ENCODE data around the gene TPK1. TPM values are rescaled to one million over a fixed set of nuclear protein-coding genes. Genes with fewer than 3 reads are reported as not detected.

TPK1 gene
- polyA plus RNA-seq, 1 donor from 2014 or later, result 3.5 TPM

DNA sequence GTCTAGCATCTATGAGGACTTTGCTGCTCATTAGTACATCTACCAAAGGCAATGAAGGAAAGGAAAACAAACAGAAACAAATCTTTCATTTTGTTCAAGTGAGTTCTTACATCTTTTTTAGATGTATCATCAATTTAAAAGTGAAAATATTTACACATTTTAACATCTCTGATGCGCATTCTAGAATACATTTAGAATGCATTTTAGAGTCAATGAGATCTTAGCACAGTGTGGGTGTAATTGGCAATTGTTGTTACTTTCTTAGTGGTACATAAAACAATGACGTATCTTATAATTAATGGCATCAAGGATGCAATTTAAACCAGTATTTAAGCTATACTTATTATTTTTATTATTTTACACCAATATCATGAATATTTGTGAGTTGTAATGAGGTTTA lies 51.4 kb downstream of the TPK1 start:
- no peak overlapping the region for H2AFZ ChIP-seq (ENCODE audit: low read depth, low read length)
- no peak overlapping the region for H3K4me3 ChIP-seq (ENCODE audit: low read length)
- no peaks in the 10 kb centered on the region for H3K9me2 ChIP-seq (ENCODE audit: insufficient read depth, low read length)
- no peaks in the 10 kb centered on the region for H3F3A ChIP-seq (ENCODE audit: insufficient read depth, low read length, poor library complexity, severe bottlenecking)
- H3K36me3 ChIP-seq (ENCODE audit: insufficient read depth, low read length), result no peaks in the 10 kb centered on the region
- H3K4me2 ChIP-seq (ENCODE audit: low read length), result no peak overlapping the region
- no peak overlapping the region for H3K9ac ChIP-seq (ENCODE audit: low read length)
- TF ChIP-seq TAF1 (IDR thresholded peaks at IDR 0.05; ENCODE audit: low read depth) (no peak), POLR2AphosphoS5 (IDR thresholded peaks at IDR 0.05) (no peak), EP300 (conservative IDR thresholded peaks at IDR 0.05; ENCODE audit: poor library complexity, severe bottlenecking) (no peak), EZH2 (IDR thresholded peaks at IDR 0.05; ENCODE audit: borderline replicate concordance, insufficient read depth, low read length, poor library complexity, severe bottlenecking) (no peak), SMC3 (conservative IDR thresholded peaks at IDR 0.05; ENCODE audit: poor library complexity) (no peak), MXI1 (conservative IDR thresholded peaks at IDR 0.05; ENCODE audit: poor library complexity, severe bottlenecking) (no peak), RAD21 (conservative IDR thresholded peaks at IDR 0.05) (no peak)
- TF ChIP-seq, protein P1, sequence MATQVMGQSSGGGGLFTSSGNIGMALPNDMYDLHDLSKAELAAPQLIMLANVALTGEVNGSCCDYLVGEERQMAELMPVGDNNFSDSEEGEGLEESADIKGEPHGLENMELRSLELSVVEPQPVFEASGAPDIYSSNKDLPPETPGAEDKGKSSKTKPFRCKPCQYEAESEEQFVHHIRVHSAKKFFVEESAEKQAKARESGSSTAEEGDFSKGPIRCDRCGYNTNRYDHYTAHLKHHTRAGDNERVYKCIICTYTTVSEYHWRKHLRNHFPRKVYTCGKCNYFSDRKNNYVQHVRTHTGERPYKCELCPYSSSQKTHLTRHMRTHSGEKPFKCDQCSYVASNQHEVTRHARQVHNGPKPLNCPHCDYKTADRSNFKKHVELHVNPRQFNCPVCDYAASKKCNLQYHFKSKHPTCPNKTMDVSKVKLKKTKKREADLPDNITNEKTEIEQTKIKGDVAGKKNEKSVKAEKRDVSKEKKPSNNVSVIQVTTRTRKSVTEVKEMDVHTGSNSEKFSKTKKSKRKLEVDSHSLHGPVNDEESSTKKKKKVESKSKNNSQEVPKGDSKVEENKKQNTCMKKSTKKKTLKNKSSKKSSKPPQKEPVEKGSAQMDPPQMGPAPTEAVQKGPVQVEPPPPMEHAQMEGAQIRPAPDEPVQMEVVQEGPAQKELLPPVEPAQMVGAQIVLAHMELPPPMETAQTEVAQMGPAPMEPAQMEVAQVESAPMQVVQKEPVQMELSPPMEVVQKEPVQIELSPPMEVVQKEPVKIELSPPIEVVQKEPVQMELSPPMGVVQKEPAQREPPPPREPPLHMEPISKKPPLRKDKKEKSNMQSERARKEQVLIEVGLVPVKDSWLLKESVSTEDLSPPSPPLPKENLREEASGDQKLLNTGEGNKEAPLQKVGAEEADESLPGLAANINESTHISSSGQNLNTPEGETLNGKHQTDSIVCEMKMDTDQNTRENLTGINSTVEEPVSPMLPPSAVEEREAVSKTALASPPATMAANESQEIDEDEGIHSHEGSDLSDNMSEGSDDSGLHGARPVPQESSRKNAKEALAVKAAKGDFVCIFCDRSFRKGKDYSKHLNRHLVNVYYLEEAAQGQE (IDR thresholded peaks at IDR 0.05; ENCODE audit: borderline replicate concordance), result no peak
- TF ChIP-seq, protein P2, sequence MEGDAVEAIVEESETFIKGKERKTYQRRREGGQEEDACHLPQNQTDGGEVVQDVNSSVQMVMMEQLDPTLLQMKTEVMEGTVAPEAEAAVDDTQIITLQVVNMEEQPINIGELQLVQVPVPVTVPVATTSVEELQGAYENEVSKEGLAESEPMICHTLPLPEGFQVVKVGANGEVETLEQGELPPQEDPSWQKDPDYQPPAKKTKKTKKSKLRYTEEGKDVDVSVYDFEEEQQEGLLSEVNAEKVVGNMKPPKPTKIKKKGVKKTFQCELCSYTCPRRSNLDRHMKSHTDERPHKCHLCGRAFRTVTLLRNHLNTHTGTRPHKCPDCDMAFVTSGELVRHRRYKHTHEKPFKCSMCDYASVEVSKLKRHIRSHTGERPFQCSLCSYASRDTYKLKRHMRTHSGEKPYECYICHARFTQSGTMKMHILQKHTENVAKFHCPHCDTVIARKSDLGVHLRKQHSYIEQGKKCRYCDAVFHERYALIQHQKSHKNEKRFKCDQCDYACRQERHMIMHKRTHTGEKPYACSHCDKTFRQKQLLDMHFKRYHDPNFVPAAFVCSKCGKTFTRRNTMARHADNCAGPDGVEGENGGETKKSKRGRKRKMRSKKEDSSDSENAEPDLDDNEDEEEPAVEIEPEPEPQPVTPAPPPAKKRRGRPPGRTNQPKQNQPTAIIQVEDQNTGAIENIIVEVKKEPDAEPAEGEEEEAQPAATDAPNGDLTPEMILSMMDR (IDR thresholded peaks at IDR 0.05; ENCODE audit: poor library complexity, severe bottlenecking), result no peak
- no peak overlapping the region for H3K27ac ChIP-seq (ENCODE audit: low read length)
- H3K79me2 ChIP-seq (replicated peaks; ENCODE audit: insufficient read depth, low read length), result no peaks in the 10 kb centered on the region
- no peaks in the 10 kb centered on the region for H3K27me3 ChIP-seq (ENCODE audit: insufficient read depth, low read depth, low read length)
- H3K9me3 ChIP-seq (ENCODE audit: low read length), result no peaks in the 10 kb centered on the region
- H4K20me1 ChIP-seq (ENCODE audit: insufficient read depth), result no peaks in the 10 kb centered on the region

DNA sequence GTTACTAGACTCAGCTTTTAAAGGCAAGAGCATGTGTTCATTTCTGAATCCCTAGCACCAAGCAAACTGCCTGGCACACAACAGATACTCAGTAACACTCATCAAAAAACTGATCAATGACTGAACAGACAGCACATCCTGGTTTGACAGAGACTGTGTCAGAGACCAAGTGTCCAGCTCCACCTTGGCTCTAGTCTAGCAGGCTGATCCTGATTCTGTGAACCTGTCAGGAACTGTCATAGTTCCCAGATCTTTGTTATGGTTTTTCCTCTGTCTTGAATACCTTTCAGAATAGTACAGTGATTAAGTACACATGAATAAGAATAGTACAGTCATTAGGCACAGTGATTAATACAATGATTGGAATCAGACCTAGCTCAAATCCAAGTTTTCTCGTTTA lies 53.0 kb downstream of the TPK1 start:
- no peaks in the 10 kb centered on the region for H4K20me1 ChIP-seq (ENCODE audit: insufficient read depth)
- H3K4me2 ChIP-seq (ENCODE audit: low read length), result no peak overlapping the region
- no peaks in the 10 kb centered on the region for H3K36me3 ChIP-seq (ENCODE audit: insufficient read depth, low read length)
- TF ChIP-seq POLR2AphosphoS5 (IDR thresholded peaks at IDR 0.05), result no peak
- TF ChIP-seq SMC3 (conservative IDR thresholded peaks at IDR 0.05; ENCODE audit: poor library complexity), result no peak
- H3K4me3 ChIP-seq (ENCODE audit: low read length), result no peak overlapping the region
- H3K27ac ChIP-seq (ENCODE audit: low read length), result no peak overlapping the region
- no peak overlapping the region for H2AFZ ChIP-seq (ENCODE audit: low read depth, low read length)
- H3K9me3 ChIP-seq (ENCODE audit: low read length), result no peaks in the 10 kb centered on the region
- no peaks in the 10 kb centered on the region for H3F3A ChIP-seq (ENCODE audit: insufficient read depth, low read length, poor library complexity, severe bottlenecking)
- no peaks in the 10 kb centered on the region for H3K9me2 ChIP-seq (ENCODE audit: insufficient read depth, low read length)
- no peaks in the 10 kb centered on the region for H3K79me2 ChIP-seq (replicated peaks; ENCODE audit: insufficient read depth, low read length)
- H3K27me3 ChIP-seq (ENCODE audit: insufficient read depth, low read depth, low read length), result no peaks in the 10 kb centered on the region
- H3K9ac ChIP-seq (ENCODE audit: low read length), result no peak overlapping the region
